Tibial artery (tissue), 4 donors: ENCODE results near the gene TLX3.

ENCODE experiments used
- DNase-seq, 2 donors: peaks; one replicate each; pipeline ENCODE4 v3.0.0-alpha.2; 2019
- H3K27ac ChIP-seq, 2 donors: fragments of 200-600 bp; sonication (generic) in 1 of 2; 1 replicate in 1 of 2; 2 replicates in 1 of 2; pipeline ENCODE4 v1.5.1; 2018 to 2019; ENCODE audit warnings: mild to moderate bottlenecking in 1 of 2
- H3K27me3 ChIP-seq, 2 donors: fragments of 200-600 bp; sonication (generic) in 1 of 2; one replicate each; pipeline versions ENCODE4 v1.5.1 to v1.6.0; 2016 to 2019
- H3K36me3 ChIP-seq, 3 donors: fragments of 200-600 bp; sonication (generic) in 2 of 3; one replicate each; pipeline ENCODE4 v1.5.1; 2016 to 2019; ENCODE audit warnings: mild to moderate bottlenecking in 2 of 3
- H3K4me1 ChIP-seq, 4 donors: fragments of 200-600 bp; sonication (generic) in 2 of 4; 1 replicate in 3 of 4; 2 replicates in 1 of 4; pipeline ENCODE4 v1.5.1; 2016 to 2019
- H3K4me3 ChIP-seq, 2 donors: fragments of 200-600 bp; sonication (generic) in 1 of 2; 1 replicate in 1 of 2; 2 replicates in 1 of 2; pipeline ENCODE4 v1.5.1; 2018 to 2019; ENCODE audit warnings: mild to moderate bottlenecking in 2 of 2
- H3K9me3 ChIP-seq, 3 donors: fragments of 200-600 bp; sonication (generic) in 1 of 3; one replicate each; pipeline ENCODE4 v1.5.1; 2016 to 2019
- CTCF ChIP-seq, 2 experiments: fragments of 200-600 bp in 1 of 2; fragments of 450-650 bp in 1 of 2; IDR thresholded peaks; one replicate each; pipeline ENCODE4 v1.5.1; 2017 to 2019; ENCODE audit warnings: antibody characterized with exemption in 2 of 2, mild to moderate bottlenecking in 1 of 2, moderate library complexity in 1 of 2
- intact Hi-C: fragments of 100-400 bp; cut with DNase I; formaldehyde crosslinking; loops from one replicate; pipeline ENCODE4 v1.15.0; 2023; ENCODE audit warnings: low total_unique reads

Gene TLX3

GRCh38 chr5:171275841-171276544, 33.1 kb upstream of the TLX3 start:
- Histone ChIP-seq H3K4me3 (no peak overlapping the region), H3K27me3 (no peaks in the 10 kb centered on the region), H3K9me3 (no peaks in the 10 kb centered on the region), H3K36me3 (no peaks in the 10 kb centered on the region), H3K27ac (no peak overlapping the region), H3K4me1 (no peaks in the 10 kb centered on the region)
- DNase-seq, result no peak
- intact Hi-C loops, result no loop called here
- TF ChIP-seq CTCF (IDR thresholded peaks at IDR 0.05), result no peak

- Histone ChIP-seq H3K36me3 (no peaks in the 10 kb centered on the region), H3K4me3 (no peak overlapping the region), H3K27ac (no peak overlapping the region), H3K9me3 (no peaks in the 10 kb centered on the region), H3K27me3 (no peaks in the 10 kb centered on the region), H3K4me1 (no peaks in the 10 kb centered on the region)
- TF ChIP-seq CTCF (IDR thresholded peaks at IDR 0.05), result no peak
- intact Hi-C loops, result no loop called here
- DNase-seq, result no peak
These were observed 25.3 kb upstream of the TLX3 start for GRCh38 chr5:171283753-171284152.

GRCh38 chr5:171285465-171285864, 23.6 kb upstream of the TLX3 start:
- Histone ChIP-seq H3K4me3 (no peak overlapping the region), H3K36me3 (no peaks in the 10 kb centered on the region), H3K27me3 (no peaks in the 10 kb centered on the region), H3K27ac (no peak overlapping the region), H3K9me3 (no peaks in the 10 kb centered on the region), H3K4me1 (no peaks in the 10 kb centered on the region)
- no peak for DNase-seq
- no peak for TF ChIP-seq CTCF (IDR thresholded peaks at IDR 0.05)
- intact Hi-C loops, result no loop called here

GRCh38 chr5:171288066-171288465, 21.0 kb upstream of the TLX3 start:
- no peak for DNase-seq
- H3K27ac ChIP-seq, result no peak overlapping the region
- H3K4me1 ChIP-seq, result no peaks in the 10 kb centered on the region
- no peak overlapping the region for H3K4me3 ChIP-seq
- H3K36me3 ChIP-seq, result no peaks in the 10 kb centered on the region
- intact Hi-C loops, result no loop called here
- TF ChIP-seq CTCF (IDR thresholded peaks at IDR 0.05), result no peak
- H3K9me3 ChIP-seq, result no peaks in the 10 kb centered on the region
- H3K27me3 ChIP-seq, result no peaks in the 10 kb centered on the region

- Histone ChIP-seq H3K9me3 (no peaks in the 10 kb centered on the region), H3K36me3 (no peaks in the 10 kb centered on the region), H3K27me3 (no peaks in the 10 kb centered on the region), H3K27ac (no peak overlapping the region), H3K4me3 (no peak overlapping the region), H3K4me1 (no peaks in the 10 kb centered on the region)
- TF ChIP-seq CTCF (IDR thresholded peaks at IDR 0.05), result no peak
- no peak for DNase-seq
- intact Hi-C loops, result no loop called here
These were observed 17.7 kb upstream of the TLX3 start for GRCh38 chr5:171291371-171291770.

- H3K4me3 ChIP-seq, result no peak overlapping the region
- peaks cover 0 to 4% (median 0%) of the 10 kb centered on the region in 3 donors for H3K36me3 ChIP-seq
- no peaks in the 10 kb centered on the region for H3K9me3 ChIP-seq
- H3K27me3 ChIP-seq, result no peaks in the 10 kb centered on the region
- intact Hi-C loops, result no loop called here
- no peaks in the 10 kb centered on the region for H3K4me1 ChIP-seq
- no peak overlapping the region for H3K27ac ChIP-seq
- DNase-seq, result no peak
- no peak for TF ChIP-seq CTCF (IDR thresholded peaks at IDR 0.05)
These were observed 13.7 kb upstream of the TLX3 start for GRCh38 chr5:171295299-171295698.
